ENCODE measurements around the gene MAGI1. TPM values are rescaled to one million over a fixed set of nuclear protein-coding genes. Genes with fewer than 3 reads are reported as not detected.

The MAGI1 gene
- total and polyA plus RNA-seq, 7 experiments from 2014 or later, result 0.39 TPM; not detected in 6

DNA sequence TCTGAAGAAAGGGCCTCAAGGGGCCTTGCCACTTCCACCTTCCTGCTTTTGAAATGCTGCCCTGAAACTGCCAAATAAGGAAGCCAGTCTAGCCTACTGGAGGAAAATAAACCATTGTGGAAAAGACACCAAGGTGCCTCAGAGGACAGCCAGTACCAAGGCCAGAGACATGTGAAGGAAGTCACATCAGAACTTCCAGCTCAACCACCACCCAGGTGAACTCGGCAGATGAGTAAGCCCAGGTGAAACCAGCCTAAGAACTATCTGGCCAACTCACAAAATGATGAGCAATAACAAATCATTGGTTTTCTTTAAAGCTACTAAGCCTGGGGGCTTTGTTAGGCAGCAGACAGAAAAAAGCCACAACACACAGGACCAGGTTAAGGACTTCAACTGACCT, 103.0 kb downstream of the MAGI1 start:
- CTCF ChIA-PET, result no interaction called here
- H3K4me3 ChIP-seq (ENCODE audit: low read length), result no peak overlapping the region
- no peak overlapping the region for H3K27ac ChIP-seq (ENCODE audit: low read depth, low read length)
- DNase-seq, result no peak
- H3K36me3 ChIP-seq (ENCODE audit: control insufficient read depth in 2 of 3, insufficient read depth in 3 of 3, low read length in 3 of 3), result no peaks in the 10 kb centered on the region
- intact Hi-C loops (cut with micrococcal nuclease), result no loop called here
- Mint-ChIP-seq H3K4me1 (peaks cover 0 to 2% (median 0%) of the 10 kb centered on the region in 7 donors), H3K27me3 (peaks cover 0 to 2% (median 0%) of the 10 kb centered on the region in 5 donors), H3K27ac (no peak overlapping the region), H3K36me3 (no peaks in the 10 kb centered on the region), H3K4me3 (no peak overlapping the region), H3K9me3 (peaks cover 0 to 20% (median 5%) of the 10 kb centered on the region in 11 donors)
- no peaks in the 10 kb centered on the region for H3K4me1 ChIP-seq (ENCODE audit: control insufficient read depth in 2 of 2, insufficient read depth in 2 of 2, low read length in 2 of 2)
- POLR2A ChIA-PET, result no interaction called here
- no peaks in the 10 kb centered on the region for H3K9me3 ChIP-seq (ENCODE audit: control insufficient read depth in 2 of 3, low read length in 3 of 3)
- no peak for ATAC-seq
- H3K27me3 ChIP-seq (ENCODE audit: control insufficient read depth in 2 of 2, insufficient read depth in 2 of 2, low read length in 2 of 2), result no peaks in the 10 kb centered on the region

- POLR2A ChIA-PET, result no interaction called here
- intact Hi-C loops (cut with micrococcal nuclease), result no loop called here
- ATAC-seq, result no peak
Observed at GRCh38 chr3:65930648-65931047, 108.1 kb downstream of the MAGI1 start.

GRCh38 chr3:65928110-65928509, 110.6 kb downstream of the MAGI1 start:
- ChIA-PET POLR2A (no interaction called here), CTCF (no interaction called here)
- Mint-ChIP-seq H3K27ac (no peak overlapping the region), H3K36me3 (no peaks in the 10 kb centered on the region), H3K27me3 (no peaks in the 10 kb centered on the region), H3K9me3 (peaks cover 0 to 15% (median 2%) of the 10 kb centered on the region in 11 donors), H3K4me1 (no peaks in the 10 kb centered on the region), H3K4me3 (no peak overlapping the region)
- DNase-seq (no peak), ATAC-seq (no peak)
- intact Hi-C loops (cut with micrococcal nuclease), result no loop called here
- Histone ChIP-seq H3K4me1 (ENCODE audit: control insufficient read depth in 2 of 2, insufficient read depth in 2 of 2, low read length in 2 of 2) (no peaks in the 10 kb centered on the region), H3K27me3 (ENCODE audit: control insufficient read depth in 2 of 2, insufficient read depth in 2 of 2, low read length in 2 of 2) (no peaks in the 10 kb centered on the region), H3K36me3 (ENCODE audit: control insufficient read depth in 2 of 3, insufficient read depth in 3 of 3, low read length in 3 of 3) (no peaks in the 10 kb centered on the region), H3K9me3 (ENCODE audit: control insufficient read depth in 2 of 3, low read length in 3 of 3) (no peaks in the 10 kb centered on the region), H3K4me3 (ENCODE audit: low read length) (no peak overlapping the region), H3K27ac (ENCODE audit: low read depth, low read length) (no peak overlapping the region)

More at GRCh38 chr3:65930648-65931047, 108.1 kb downstream of the MAGI1 start:
- Mint-ChIP-seq H3K9me3 (peaks cover 0 to 20% (median 6%) of the 10 kb centered on the region in 11 donors), H3K4me1 (no peaks in the 10 kb centered on the region), H3K4me3 (no peak overlapping the region), H3K27me3 (no peaks in the 10 kb centered on the region), H3K27ac (no peak overlapping the region), H3K36me3 (no peaks in the 10 kb centered on the region)
- no peaks in the 10 kb centered on the region for H3K4me1 ChIP-seq (ENCODE audit: control insufficient read depth in 2 of 2, insufficient read depth in 2 of 2, low read length in 2 of 2)
- no peaks in the 10 kb centered on the region for H3K36me3 ChIP-seq (ENCODE audit: control insufficient read depth in 2 of 3, insufficient read depth in 3 of 3, low read length in 3 of 3)
- no peak for DNase-seq
- H3K27ac ChIP-seq (ENCODE audit: low read depth, low read length), result no peak overlapping the region
- CTCF ChIA-PET, result no interaction called here
- H3K27me3 ChIP-seq (ENCODE audit: control insufficient read depth in 2 of 2, insufficient read depth in 2 of 2, low read length in 2 of 2), result no peaks in the 10 kb centered on the region
- no peaks in the 10 kb centered on the region for H3K9me3 ChIP-seq (ENCODE audit: control insufficient read depth in 2 of 3, low read length in 3 of 3)
- no peak overlapping the region for H3K4me3 ChIP-seq (ENCODE audit: low read length)

DNA sequence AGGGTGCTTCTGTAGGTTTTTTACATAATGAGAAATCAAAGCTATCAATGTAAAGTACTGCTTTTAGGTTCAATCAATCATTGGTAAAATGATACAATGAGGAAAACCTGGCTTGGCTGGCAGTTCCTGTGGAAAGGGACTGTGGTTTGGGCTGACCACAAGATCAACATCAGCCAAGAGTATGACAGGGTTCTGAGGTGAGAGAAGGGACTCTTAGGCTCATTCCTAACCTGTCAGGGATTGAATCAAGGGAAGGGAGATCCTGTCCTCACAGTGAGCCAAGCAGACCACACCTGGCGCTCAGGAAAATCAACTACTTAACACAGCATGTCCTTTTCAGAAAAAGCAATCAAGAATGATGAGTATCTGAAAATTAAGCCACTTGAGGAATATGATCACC, 111.1 kb downstream of the MAGI1 start:
- Histone ChIP-seq H3K9me3 (ENCODE audit: control insufficient read depth in 2 of 3, low read length in 3 of 3) (no peaks in the 10 kb centered on the region), H3K27ac (ENCODE audit: low read depth, low read length) (no peak overlapping the region), H3K27me3 (ENCODE audit: control insufficient read depth in 2 of 2, insufficient read depth in 2 of 2, low read length in 2 of 2) (no peaks in the 10 kb centered on the region), H3K4me1 (ENCODE audit: control insufficient read depth in 2 of 2, insufficient read depth in 2 of 2, low read length in 2 of 2) (no peaks in the 10 kb centered on the region), H3K4me3 (ENCODE audit: low read length) (no peak overlapping the region), H3K36me3 (ENCODE audit: control insufficient read depth in 2 of 3, insufficient read depth in 3 of 3, low read length in 3 of 3) (no peaks in the 10 kb centered on the region)
- H3K9me3 Mint-ChIP-seq, result peaks cover 0 to 11% (median 2%) of the 10 kb centered on the region in 11 donors
- H3K36me3 Mint-ChIP-seq, result no peaks in the 10 kb centered on the region
- intact Hi-C loops (cut with micrococcal nuclease), result no loop called here
- ChIA-PET POLR2A (no interaction called here), CTCF (no interaction called here)
- no peak overlapping the region for H3K27ac Mint-ChIP-seq
- no peaks in the 10 kb centered on the region for H3K27me3 Mint-ChIP-seq
- no peak overlapping the region for H3K4me3 Mint-ChIP-seq
- no peak for ATAC-seq
- DNase-seq, result no peak
- no peaks in the 10 kb centered on the region for H3K4me1 Mint-ChIP-seq

GRCh38 chr3:65925254-65925954, 113.3 kb downstream of the MAGI1 start:
- Histone ChIP-seq H3K4me1 (ENCODE audit: control insufficient read depth in 2 of 2, insufficient read depth in 2 of 2, low read length in 2 of 2) (no peaks in the 10 kb centered on the region), H3K4me3 (ENCODE audit: low read length) (no peak overlapping the region), H3K9me3 (ENCODE audit: control insufficient read depth in 2 of 3, low read length in 3 of 3) (no peaks in the 10 kb centered on the region), H3K27me3 (ENCODE audit: control insufficient read depth in 2 of 2, insufficient read depth in 2 of 2, low read length in 2 of 2) (no peaks in the 10 kb centered on the region), H3K36me3 (ENCODE audit: control insufficient read depth in 2 of 3, insufficient read depth in 3 of 3, low read length in 3 of 3) (no peaks in the 10 kb centered on the region), H3K27ac (ENCODE audit: low read depth, low read length) (no peak overlapping the region)
- Mint-ChIP-seq H3K36me3 (no peaks in the 10 kb centered on the region), H3K27ac (no peak overlapping the region), H3K4me1 (no peaks in the 10 kb centered on the region), H3K4me3 (no peak overlapping the region), H3K9me3 (peaks cover 0 to 7% (median 3%) of the 10 kb centered on the region in 11 donors), H3K27me3 (peaks cover 0 to 9% (median 0%) of the 10 kb centered on the region in 5 donors)
- no peak for ATAC-seq
- ChIA-PET POLR2A (no interaction called here), CTCF (no interaction called here)
- intact Hi-C loops (cut with micrococcal nuclease), result no loop called here
- no peak for DNase-seq

DNA sequence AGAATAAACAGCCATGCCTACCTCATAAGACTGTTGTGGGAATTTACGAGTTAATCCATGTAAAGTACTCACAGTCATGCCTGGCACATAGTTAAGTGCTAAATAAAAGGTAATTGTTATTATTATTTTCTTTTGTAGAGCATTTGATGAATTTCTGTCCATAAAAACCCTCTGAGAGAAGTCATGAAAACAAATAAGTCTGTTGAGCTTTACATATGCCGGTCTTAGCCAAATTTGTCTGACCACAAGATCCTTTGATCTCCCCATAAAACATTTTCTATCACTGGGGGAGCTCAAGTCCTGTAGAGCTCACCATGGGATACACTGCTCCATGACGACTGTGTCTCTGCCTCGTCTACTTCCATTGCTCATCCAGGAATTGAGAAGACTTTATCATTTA, 114.0 kb downstream of the MAGI1 start:
- no peaks in the 10 kb centered on the region for H3K9me3 ChIP-seq (ENCODE audit: control insufficient read depth in 2 of 3, low read length in 3 of 3)
- intact Hi-C loops (cut with micrococcal nuclease), result no loop called here
- no peak overlapping the region for H3K4me3 Mint-ChIP-seq
- H3K4me1 ChIP-seq (ENCODE audit: control insufficient read depth in 2 of 2, insufficient read depth in 2 of 2, low read length in 2 of 2), result no peaks in the 10 kb centered on the region
- POLR2A ChIA-PET, result no interaction called here
- no peak overlapping the region for H3K4me3 ChIP-seq (ENCODE audit: low read length)
- CTCF ChIA-PET, result no interaction called here
- H3K27me3 Mint-ChIP-seq, result peaks cover 0 to 9% (median 0%) of the 10 kb centered on the region in 5 donors
- no peak overlapping the region for H3K27ac ChIP-seq (ENCODE audit: low read depth, low read length)
- no peaks in the 10 kb centered on the region for H3K4me1 Mint-ChIP-seq
- H3K27ac Mint-ChIP-seq, result no peak overlapping the region
- no peak for ATAC-seq
- peaks cover 0 to 9% (median 2%) of the 10 kb centered on the region in 11 donors for H3K9me3 Mint-ChIP-seq
- no peaks in the 10 kb centered on the region for H3K36me3 Mint-ChIP-seq
- no peak for DNase-seq
- no peaks in the 10 kb centered on the region for H3K36me3 ChIP-seq (ENCODE audit: control insufficient read depth in 2 of 3, insufficient read depth in 3 of 3, low read length in 3 of 3)
- no peaks in the 10 kb centered on the region for H3K27me3 ChIP-seq (ENCODE audit: control insufficient read depth in 2 of 2, insufficient read depth in 2 of 2, low read length in 2 of 2)

DNA sequence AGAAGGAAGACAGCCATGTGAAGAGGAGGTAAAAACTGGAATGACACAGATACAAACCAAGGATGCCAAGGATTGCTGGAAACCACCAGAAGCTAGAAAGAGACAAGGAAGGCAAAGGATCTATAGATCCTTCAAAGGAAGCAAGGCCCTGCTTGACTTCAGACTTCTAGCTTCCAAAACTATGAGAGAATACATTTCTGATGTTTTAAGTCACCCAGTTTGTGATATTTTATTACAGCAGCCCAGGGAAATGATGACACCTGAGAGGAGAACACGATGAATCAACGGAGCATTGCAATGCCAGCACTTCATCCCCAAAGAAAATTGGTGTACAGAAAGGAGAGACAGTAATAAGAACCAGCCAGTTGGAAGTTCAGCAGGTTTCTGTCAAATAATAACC, 116.3 kb downstream of the MAGI1 start:
- no peak overlapping the region for H3K27ac ChIP-seq (ENCODE audit: low read depth, low read length)
- H3K4me1 ChIP-seq (ENCODE audit: control insufficient read depth in 2 of 2, insufficient read depth in 2 of 2, low read length in 2 of 2), result no peaks in the 10 kb centered on the region
- no peak overlapping the region for H3K4me3 ChIP-seq (ENCODE audit: low read length)
- ChIA-PET CTCF (no interaction called here), POLR2A (no interaction called here)
- peaks cover 0 to 15% (median 4%) of the 10 kb centered on the region in 11 donors for H3K9me3 Mint-ChIP-seq
- no peaks in the 10 kb centered on the region for H3K9me3 ChIP-seq (ENCODE audit: control insufficient read depth in 2 of 3, low read length in 3 of 3)
- ATAC-seq (no peak), DNase-seq (no peak)
- no peaks in the 10 kb centered on the region for H3K36me3 Mint-ChIP-seq
- no peaks in the 10 kb centered on the region for H3K27me3 ChIP-seq (ENCODE audit: control insufficient read depth in 2 of 2, insufficient read depth in 2 of 2, low read length in 2 of 2)
- intact Hi-C loops (cut with micrococcal nuclease), result no loop called here
- peaks cover 0 to 9% (median 0%) of the 10 kb centered on the region in 5 donors for H3K27me3 Mint-ChIP-seq
- no peaks in the 10 kb centered on the region for H3K36me3 ChIP-seq (ENCODE audit: control insufficient read depth in 2 of 3, insufficient read depth in 3 of 3, low read length in 3 of 3)
- no peak overlapping the region for H3K27ac Mint-ChIP-seq
- H3K4me1 Mint-ChIP-seq, result no peaks in the 10 kb centered on the region
- H3K4me3 Mint-ChIP-seq, result no peak overlapping the region

Measured in naive thymus-derived CD4-positive, alpha-beta T cell (primary cell).